Measurements from ENCODE around the gene ARMC5. TPM values are rescaled to one million over a fixed set of nuclear protein-coding genes. Genes with fewer than 3 reads are reported as not detected.

The ARMC5 gene
- total and polyA plus RNA-seq, 10 of the 15 experiments (the other 5 are each of a cell fraction or from before 2014, with no cell fraction given): 0.06 to 13.2 (median 5.6) TPM

GRCh38 chr16:31453255-31454204 lies 5.8 kb upstream of the ARMC5 start:
- BruUV-seq (replicated peaks): no TSS peak
- Histone ChIP-seq H3K9ac (ENCODE audit: control insufficient read depth, insufficient read depth, low read length) (no peak overlapping the region), H3K27me3 (replicated peaks in 1 of 2; ENCODE audit: control insufficient read depth in 2 of 2, insufficient read depth in 2 of 2, low read length in 1 of 2) (no peaks in the 10 kb centered on the region), H4K20me1 (ENCODE audit: control insufficient read depth, insufficient read depth) (peaks cover 7% of the 10 kb centered on the region; the same call in 1 of the 2 replicates), H3K36me3 (ENCODE audit: control insufficient read depth in 2 of 2, insufficient read depth in 2 of 2, low read length in 1 of 2) (no peaks in the 10 kb centered on the region), H3K9me3 (replicated peaks; ENCODE audit: control insufficient read depth, insufficient read depth, low read length) (no peaks in the 10 kb centered on the region), H3K79me2 (ENCODE audit: control insufficient read depth, insufficient read depth, low read length) (peaks cover 30% of the 10 kb centered on the region), H3K4me1 (ENCODE audit: control insufficient read depth, insufficient read depth, low read length) (peaks cover 16% of the 10 kb centered on the region), H3K27ac (ENCODE audit: control insufficient read depth, insufficient read depth) (no peak overlapping the region), H2AFZ (ENCODE audit: control insufficient read depth, low read depth, low read length) (no peak overlapping the region), H3K4me3 (no peak overlapping the region), H3K4me2 (ENCODE audit: control insufficient read depth, insufficient read depth) (no peak overlapping the region)
- ChIA-PET POLR2A (interaction anchor here (0.5 kb wide), 1 partner anchor 486 kb away, joined by 3 read pairs; no protein-coding TSS in a partner anchor), RAD21 (ENCODE audit: unreplicated experiment) (no interaction called here), SMC1A (ENCODE audit: uncharacterized antibody, unreplicated experiment) (interaction anchor here (0.6 kb wide), 1 partner anchor 353 kb away, joined by 3 read pairs; no protein-coding TSS in a partner anchor), CTCF (interaction anchor here (0.8 to 3.0 kb wide), 3 partner anchors 10 to 415 kb away, joined by 3 to 11 read pairs (median 9); partner anchors contain the start of gene ZNF843)
- FAIRE-seq: no peak
- intact Hi-C loops (cut with micrococcal nuclease; ENCODE audit: unreplicated experiment): no loop called here
- no peak for ATAC-seq
- TF ChIP-seq RAD51 (IDR thresholded peaks at IDR 0.05): no peak
- TF ChIP-seq PML (IDR thresholded peaks at IDR 0.05; ENCODE audit: low read length): no peak
- TF ChIP-seq ZSCAN29 (IDR thresholded peaks at IDR 0.05): no peak
- TF ChIP-seq ELK1 (IDR thresholded peaks at IDR 0.05; ENCODE audit: low read depth, low read length): no peak
- no peak for TF ChIP-seq HCFC1 (IDR thresholded peaks at IDR 0.05; ENCODE audit: low read length)
- TF ChIP-seq, protein P1, sequence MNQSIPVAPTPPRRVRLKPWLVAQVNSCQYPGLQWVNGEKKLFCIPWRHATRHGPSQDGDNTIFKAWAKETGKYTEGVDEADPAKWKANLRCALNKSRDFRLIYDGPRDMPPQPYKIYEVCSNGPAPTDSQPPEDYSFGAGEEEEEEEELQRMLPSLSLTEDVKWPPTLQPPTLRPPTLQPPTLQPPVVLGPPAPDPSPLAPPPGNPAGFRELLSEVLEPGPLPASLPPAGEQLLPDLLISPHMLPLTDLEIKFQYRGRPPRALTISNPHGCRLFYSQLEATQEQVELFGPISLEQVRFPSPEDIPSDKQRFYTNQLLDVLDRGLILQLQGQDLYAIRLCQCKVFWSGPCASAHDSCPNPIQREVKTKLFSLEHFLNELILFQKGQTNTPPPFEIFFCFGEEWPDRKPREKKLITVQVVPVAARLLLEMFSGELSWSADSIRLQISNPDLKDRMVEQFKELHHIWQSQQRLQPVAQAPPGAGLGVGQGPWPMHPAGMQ (IDR thresholded peaks at IDR 0.05; ENCODE audit: borderline replicate concordance): no peak
- no peak for TF ChIP-seq ESRRA (IDR thresholded peaks at IDR 0.05; ENCODE audit: low read length)
- TF ChIP-seq TBL1XR1 (IDR thresholded peaks at IDR 0.05; ENCODE audit: low read depth, low read length): no peak
- no peak for TF ChIP-seq ZNF24 (IDR thresholded peaks at IDR 0.05)
- TF ChIP-seq, protein P2, sequence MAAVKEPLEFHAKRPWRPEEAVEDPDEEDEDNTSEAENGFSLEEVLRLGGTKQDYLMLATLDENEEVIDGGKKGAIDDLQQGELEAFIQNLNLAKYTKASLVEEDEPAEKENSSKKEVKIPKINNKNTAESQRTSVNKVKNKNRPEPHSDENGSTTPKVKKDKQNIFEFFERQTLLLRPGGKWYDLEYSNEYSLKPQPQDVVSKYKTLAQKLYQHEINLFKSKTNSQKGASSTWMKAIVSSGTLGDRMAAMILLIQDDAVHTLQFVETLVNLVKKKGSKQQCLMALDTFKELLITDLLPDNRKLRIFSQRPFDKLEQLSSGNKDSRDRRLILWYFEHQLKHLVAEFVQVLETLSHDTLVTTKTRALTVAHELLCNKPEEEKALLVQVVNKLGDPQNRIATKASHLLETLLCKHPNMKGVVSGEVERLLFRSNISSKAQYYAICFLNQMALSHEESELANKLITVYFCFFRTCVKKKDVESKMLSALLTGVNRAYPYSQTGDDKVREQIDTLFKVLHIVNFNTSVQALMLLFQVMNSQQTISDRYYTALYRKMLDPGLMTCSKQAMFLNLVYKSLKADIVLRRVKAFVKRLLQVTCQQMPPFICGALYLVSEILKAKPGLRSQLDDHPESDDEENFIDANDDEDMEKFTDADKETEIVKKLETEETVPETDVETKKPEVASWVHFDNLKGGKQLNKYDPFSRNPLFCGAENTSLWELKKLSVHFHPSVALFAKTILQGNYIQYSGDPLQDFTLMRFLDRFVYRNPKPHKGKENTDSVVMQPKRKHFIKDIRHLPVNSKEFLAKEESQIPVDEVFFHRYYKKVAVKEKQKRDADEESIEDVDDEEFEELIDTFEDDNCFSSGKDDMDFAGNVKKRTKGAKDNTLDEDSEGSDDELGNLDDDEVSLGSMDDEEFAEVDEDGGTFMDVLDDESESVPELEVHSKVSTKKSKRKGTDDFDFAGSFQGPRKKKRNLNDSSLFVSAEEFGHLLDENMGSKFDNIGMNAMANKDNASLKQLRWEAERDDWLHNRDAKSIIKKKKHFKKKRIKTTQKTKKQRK (IDR thresholded peaks at IDR 0.05; ENCODE audit: low read depth, low read length): no peak
- TF ChIP-seq STAT1 (conservative IDR thresholded peaks at IDR 0.05): no peak
- WGBS (ENCODE audit: insufficient coverage, insufficient replicate concordance, low lambda C conversion rate, missing lambda C conversion rate): 84% methylated on average over 18 of the region's 20 CpGs
- in situ Hi-C loops (cut with MboI): no loop called here
- no peak for DNase-seq (ENCODE audit: low read depth, low spot score)

Data from GM12878 (cell line).